ENCODE measurements around the gene PRPSAP1.
"Not testable (repeated sequence)": the region's sequence is repeated elsewhere in the genome, so short reads cannot be mapped to it uniquely, and the experiment has no call there.

The PRPSAP1 gene

GRCh38 chr17:76370261-76370993 lies 16.7 kb upstream of the PRPSAP1 start:
- peak overlapping the region; percentile 76 for H3K4me2 ChIP-seq
- no peak overlapping the region for H3K9ac ChIP-seq

GRCh38 chr17:76369804-76370203 lies 16.1 kb upstream of the PRPSAP1 start:
- Histone ChIP-seq H3K4me1 (peaks cover 56% of the 10 kb centered on the region), H3K27ac (no peak overlapping the region), H3K4me2 (peak overlapping the region; percentile 76), H3K27me3 (no peaks in the 10 kb centered on the region), H3K9ac (no peak overlapping the region), H3K36me3 (no peaks in the 10 kb centered on the region), H3K4me3 (no peak overlapping the region), H4K20me1 (no peaks in the 10 kb centered on the region), H3K9me3 (no peaks in the 10 kb centered on the region)
- TF ChIP-seq Cebpa-rat (IDR thresholded peaks at IDR 0.05) = no peak

More at GRCh38 chr17:76370261-76370993, 16.7 kb upstream of the PRPSAP1 start:
- peaks cover 56% of the 10 kb centered on the region for H3K4me1 ChIP-seq
- no peak overlapping the region for H3K4me3 ChIP-seq
- no peaks in the 10 kb centered on the region for H3K36me3 ChIP-seq
- H4K20me1 ChIP-seq = no peaks in the 10 kb centered on the region
- no peaks in the 10 kb centered on the region for H3K9me3 ChIP-seq
- no peak overlapping the region for H3K27ac ChIP-seq
- no peak for TF ChIP-seq Cebpa-rat (IDR thresholded peaks at IDR 0.05)
- H3K27me3 ChIP-seq = no peaks in the 10 kb centered on the region

GRCh38 chr17:76369379-76369778 lies 15.7 kb upstream of the PRPSAP1 start:
- H3K4me3 ChIP-seq = no peak overlapping the region
- no peak overlapping the region for H3K27ac ChIP-seq
- peaks cover 53% of the 10 kb centered on the region for H3K4me1 ChIP-seq
- peak overlapping the region; percentile 76 for H3K4me2 ChIP-seq
- no peak for TF ChIP-seq Cebpa-rat (IDR thresholded peaks at IDR 0.05)
- H3K27me3 ChIP-seq = no peaks in the 10 kb centered on the region
- H4K20me1 ChIP-seq = no peaks in the 10 kb centered on the region
- no peaks in the 10 kb centered on the region for H3K36me3 ChIP-seq
- no peak overlapping the region for H3K9ac ChIP-seq
- H3K9me3 ChIP-seq = no peaks in the 10 kb centered on the region

- H3K4me3 ChIP-seq = no peak overlapping the region
- TF ChIP-seq Cebpa-rat (IDR thresholded peaks at IDR 0.05) = no peak
- no peak overlapping the region for H3K9ac ChIP-seq
- peak overlapping the region; percentile 32; the same call in 1 of the 2 replicates for H3K27ac ChIP-seq
- H3K27me3 ChIP-seq = no peaks in the 10 kb centered on the region
- no peaks in the 10 kb centered on the region for H4K20me1 ChIP-seq
- peak overlapping the region; percentile 76 for H3K4me2 ChIP-seq
- peaks cover 44% of the 10 kb centered on the region for H3K4me1 ChIP-seq
- H3K9me3 ChIP-seq = no peaks in the 10 kb centered on the region
- no peaks in the 10 kb centered on the region for H3K36me3 ChIP-seq
These were observed 14.8 kb upstream of the PRPSAP1 start for GRCh38 chr17:76368545-76368944.

GRCh38 chr17:76367642-76368041 lies 13.9 kb upstream of the PRPSAP1 start:
- Histone ChIP-seq H3K9me3 (no peaks in the 10 kb centered on the region), H3K9ac (no peak overlapping the region), H4K20me1 (no peaks in the 10 kb centered on the region), H3K27me3 (no peaks in the 10 kb centered on the region), H3K36me3 (no peaks in the 10 kb centered on the region), H3K4me1 (peaks cover 35% of the 10 kb centered on the region), H3K27ac (no peak overlapping the region), H3K4me3 (no peak overlapping the region), H3K4me2 (no peak overlapping the region)
- TF ChIP-seq Cebpa-rat (IDR thresholded peaks at IDR 0.05) = no peak

- no peak overlapping the region for H3K4me2 ChIP-seq
- TF ChIP-seq Cebpa-rat (IDR thresholded peaks at IDR 0.05) = no peak
- no peak overlapping the region for H3K4me3 ChIP-seq
- H4K20me1 ChIP-seq = no peaks in the 10 kb centered on the region
- H3K9me3 ChIP-seq = no peaks in the 10 kb centered on the region
- H3K36me3 ChIP-seq = no peaks in the 10 kb centered on the region
- no peak overlapping the region for H3K9ac ChIP-seq
- H3K4me1 ChIP-seq = peaks cover 29% of the 10 kb centered on the region
- H3K27ac ChIP-seq = no peak overlapping the region
- H3K27me3 ChIP-seq = no peaks in the 10 kb centered on the region
These were observed 12.5 kb upstream of the PRPSAP1 start for GRCh38 chr17:76366247-76366646.

- Histone ChIP-seq H3K36me3 (no peaks in the 10 kb centered on the region), H3K27me3 (no peaks in the 10 kb centered on the region), H3K9ac (no peak overlapping the region), H3K9me3 (no peaks in the 10 kb centered on the region), H3K4me1 (peaks cover 25% of the 10 kb centered on the region), H3K4me2 (no peak overlapping the region), H4K20me1 (no peaks in the 10 kb centered on the region), H3K27ac (no peak overlapping the region), H3K4me3 (no peak overlapping the region)
- TF ChIP-seq Cebpa-rat (IDR thresholded peaks at IDR 0.05) = no peak
These were observed 11.7 kb upstream of the PRPSAP1 start for GRCh38 chr17:76365256-76365903.

- no peaks in the 10 kb centered on the region for H3K36me3 ChIP-seq
- no peaks in the 10 kb centered on the region for H3K9me3 ChIP-seq
- no peaks in the 10 kb centered on the region for H4K20me1 ChIP-seq
- no peak overlapping the region for H3K9ac ChIP-seq
- no peak overlapping the region for H3K4me2 ChIP-seq
- H3K4me1 ChIP-seq = peaks cover 4% of the 10 kb centered on the region
- H3K27me3 ChIP-seq = no peaks in the 10 kb centered on the region
- no peak for TF ChIP-seq Cebpa-rat (IDR thresholded peaks at IDR 0.05)
- H3K4me3 ChIP-seq = no peak overlapping the region
- H3K27ac ChIP-seq = no peak overlapping the region
These were observed 9.6 kb upstream of the PRPSAP1 start for GRCh38 chr17:76363107-76363842.

GRCh38 chr17:76360461-76360860 lies 6.7 kb upstream of the PRPSAP1 start:
- Histone ChIP-seq H3K4me3 (no peak overlapping the region), H3K36me3 (no peaks in the 10 kb centered on the region), H3K9me3 (no peaks in the 10 kb centered on the region), H3K27me3 (no peaks in the 10 kb centered on the region), H3K4me2 (no peak overlapping the region), H3K9ac (no peak overlapping the region), H4K20me1 (no peaks in the 10 kb centered on the region), H3K27ac (no peak overlapping the region), H3K4me1 (no peaks in the 10 kb centered on the region)
- no peak for TF ChIP-seq Cebpa-rat (IDR thresholded peaks at IDR 0.05)

- H3K27me3 ChIP-seq, H3K9ac ChIP-seq, H3K36me3 ChIP-seq, H3K4me2 ChIP-seq, H3K4me1 ChIP-seq, H4K20me1 ChIP-seq, H3K27ac ChIP-seq, H3K4me3 ChIP-seq, H3K9me3 ChIP-seq: not testable (repeated sequence)
These were observed 6.1 kb upstream of the PRPSAP1 start for GRCh38 chr17:76359776-76360175.
